CD14-positive monocyte (primary cell): ENCODE data around the gene RAPGEF5. TPM values are rescaled to one million over a fixed set of nuclear protein-coding genes. Genes with fewer than 3 reads are reported as not detected.

Experiments
- DNase-seq, 3 donors: peaks; one replicate each; pipeline ENCODE4 v3.0.0-alpha.2; 2011 to 2022
- H2AFZ ChIP-seq: 2 replicates; pipeline ENCODE4 v1.6.0; 2012; ENCODE audit warnings: mild to moderate bottlenecking, low read depth, low read length, inconsistent platforms; ENCODE audit not compliant: insufficient read depth, poor library complexity, severe bottlenecking
- H3K27ac ChIP-seq, 2 donors: 1 replicate in 1 of 2; 2 replicates in 1 of 2; pipeline ENCODE4 v1.5.1; 2012 to 2013; ENCODE audit warnings: low read length in 2 of 2, control low read depth in 1 of 2, inconsistent platforms in 1 of 2, low read depth in 1 of 2, mild to moderate bottlenecking in 1 of 2
- H3K27me3 ChIP-seq, 2 donors: one replicate each; pipeline versions ENCODE4 v1.6.0 to v1.6.1; 2011 to 2013; ENCODE audit warnings: low read length in 2 of 2; ENCODE audit not compliant: control insufficient read depth in 2 of 2, insufficient read depth in 2 of 2
- H3K36me3 ChIP-seq, 2 donors: replicated peaks in 1 of 2; 1 replicate in 1 of 2; 2 replicates in 1 of 2; pipeline versions ENCODE4 v1.5.1 to v1.6.1; 2012 to 2013; ENCODE audit warnings: low read length in 2 of 2, control low read depth in 1 of 2, inconsistent platforms in 1 of 2, mild to moderate bottlenecking in 1 of 2; ENCODE audit not compliant: insufficient read depth in 2 of 2, control insufficient read depth in 1 of 2
- H3K4me1 ChIP-seq, 2 donors: 1 replicate in 1 of 2; 2 replicates in 1 of 2; pipeline versions ENCODE4 v1.5.1 to v1.6.1; 2012 to 2013; ENCODE audit warnings: low read length in 2 of 2, control low read depth in 1 of 2, inconsistent platforms in 1 of 2, mild to moderate bottlenecking in 1 of 2, moderate library complexity in 1 of 2; ENCODE audit not compliant: insufficient read depth in 2 of 2, control insufficient read depth in 1 of 2
- H3K4me2 ChIP-seq: replicated peaks from 2 replicates; pipeline ENCODE3; 2012; ENCODE audit warnings: low read length, moderate library complexity, mild to moderate bottlenecking; ENCODE audit not compliant: poor library complexity, severe bottlenecking; ENCODE audit errors: extremely low read depth
- H3K4me3 ChIP-seq, 3 experiments: fragments of 200-600 bp in 1 of 3; sonication (generic) in 1 of 3; replicated peaks in 1 of 3; 1 replicate in 2 of 3; 2 replicates in 1 of 3; pipeline ENCODE4 v1.5.1; 2011 to 2013; ENCODE audit warnings: low read length in 3 of 3, mild to moderate bottlenecking in 3 of 3, control low read depth in 2 of 3, low read depth in 2 of 3, inconsistent platforms in 1 of 3, moderate library complexity in 1 of 3
- H3K79me2 ChIP-seq: 2 replicates; pipeline ENCODE4 v1.6.0; 2012; ENCODE audit warnings: mild to moderate bottlenecking, control low read depth, inconsistent platforms, low read length, moderate library complexity; ENCODE audit not compliant: insufficient read depth
- H3K9ac ChIP-seq: 2 replicates; pipeline ENCODE4 v1.6.0; 2017; ENCODE audit warnings: low read length, mild to moderate bottlenecking; ENCODE audit not compliant: insufficient read depth, poor library complexity, severe bottlenecking
- H3K9me3 ChIP-seq, 2 donors: replicated peaks in 1 of 2; 1 replicate in 1 of 2; 2 replicates in 1 of 2; pipeline versions ENCODE4 v1.5.1 to v1.6.1; 2012 to 2013; ENCODE audit warnings: low read length in 2 of 2, control low read depth in 1 of 2; ENCODE audit not compliant: control insufficient read depth in 1 of 2, insufficient read depth in 1 of 2
- H4K20me1 ChIP-seq: 2 replicates; pipeline ENCODE4 v1.6.0; 2012; ENCODE audit warnings: mild to moderate bottlenecking, low read length, control low read depth, moderate library complexity; ENCODE audit not compliant: insufficient read depth
- H3K27ac Mint-ChIP-seq, 7 donors: one replicate each; pipeline ENCODE4 v1.8.0; 2020; ENCODE audit warnings: mild to moderate bottlenecking in 7 of 7, mixed read lengths in 7 of 7, moderate library complexity in 6 of 7, inconsistent platforms in 2 of 7
- H3K27me3 Mint-ChIP-seq, 3 donors: one replicate each; pipeline ENCODE4 v1.8.0; 2021 to 2022; ENCODE audit warnings: low read depth in 3 of 3, mild to moderate bottlenecking in 3 of 3, mixed read lengths in 3 of 3, moderate library complexity in 3 of 3, inconsistent platforms in 1 of 3
- H3K36me3 Mint-ChIP-seq, 2 donors: one replicate each; pipeline ENCODE4 v1.8.0; 2020; ENCODE audit warnings: mixed read lengths in 2 of 2, inconsistent platforms in 1 of 2, mild to moderate bottlenecking in 1 of 2
- H3K4me1 Mint-ChIP-seq: one replicate; pipeline ENCODE4 v1.8.0; 2020; ENCODE audit warnings: mild to moderate bottlenecking, mixed read lengths
- H3K4me3 Mint-ChIP-seq, 2 donors: one replicate each; pipeline ENCODE4 v1.8.0; 2020; ENCODE audit warnings: mild to moderate bottlenecking in 2 of 2, mixed read lengths in 2 of 2, moderate library complexity in 1 of 2
- H3K9me3 Mint-ChIP-seq, 7 donors: one replicate each; pipeline ENCODE4 v1.8.0; 2020 to 2022; ENCODE audit warnings: mixed read lengths in 7 of 7, mild to moderate bottlenecking in 6 of 7, moderate library complexity in 6 of 7, inconsistent platforms in 2 of 7
- CTCF ChIP-seq: fragments of 200-600 bp; IDR thresholded peaks from one replicate; pipeline ENCODE4 v1.8.0; 2022; ENCODE audit warnings: antibody characterized with exemption, mild to moderate bottlenecking
- WGBS: methylation state at CpG from one replicate; pipeline ENCODE4 v1.1.5; 2013; ENCODE audit warnings: missing lambda C conversion rate; ENCODE audit not compliant: insufficient coverage; 5-methylcytosine and 5-hydroxymethylcytosine counted together
- intact Hi-C, 2 donors: fragments of 100-400 bp; cut with micrococcal nuclease; formaldehyde crosslinking; loops; one replicate each; pipeline versions ENCODE4 v1.15.0 to v1.15.1; 2023
- polyA plus RNA-seq, 3 donors: library from polyadenylated mRNA; depleted of rRNA in 1 of 3; unstranded in 2 of 3; stranded (reverse) in 1 of 3; fragments of 300-500 nt in 2 of 3; fragments of >200 nt in 1 of 3; fragmentation: Illumina TruSeq in 2 of 3; gene quantifications; 1 replicate in 2 of 3; 2 replicates in 1 of 3; pipeline ENCODE4 v1.2.3, GENCODE V29; 2012 to 2021

The RAPGEF5 gene
- polyA plus RNA-seq, 3 donors = not detected

GRCh38 chr7:22207724-22208225, 149.2 kb downstream of the RAPGEF5 start:
- Histone ChIP-seq H3K79me2 (no peaks in the 10 kb centered on the region), H3K27ac (no peak overlapping the region), H3K27me3 (no peaks in the 10 kb centered on the region), H2AFZ (no peak overlapping the region), H3K9me3 (no peaks in the 10 kb centered on the region), H4K20me1 (no peaks in the 10 kb centered on the region), H3K36me3 (no peaks in the 10 kb centered on the region), H3K4me3 (no peak overlapping the region), H3K4me1 (no peaks in the 10 kb centered on the region), H3K4me2 (no peak overlapping the region), H3K9ac (no peak overlapping the region)
- no peak for TF ChIP-seq CTCF
- no peak for DNase-seq
- H3K36me3 Mint-ChIP-seq = no peaks in the 10 kb centered on the region
- H3K27me3 Mint-ChIP-seq = peaks cover 0 to 3% (median 0%) of the 10 kb centered on the region in 3 donors
- H3K27ac Mint-ChIP-seq = no peak overlapping the region
- WGBS = no CpG with 5 or more reads among the region's 1 CpG
- intact Hi-C loops = no loop called here
- no peaks in the 10 kb centered on the region for H3K4me1 Mint-ChIP-seq
- H3K9me3 Mint-ChIP-seq = no peaks in the 10 kb centered on the region
- no peak overlapping the region for H3K4me3 Mint-ChIP-seq

- H3K9me3 ChIP-seq = no peaks in the 10 kb centered on the region
- no peaks in the 10 kb centered on the region for H3K27me3 ChIP-seq
- H2AFZ ChIP-seq = no peak overlapping the region
- no peak overlapping the region for H3K9ac ChIP-seq
- H3K79me2 ChIP-seq = no peaks in the 10 kb centered on the region
- intact Hi-C loops = no loop called here
- TF ChIP-seq CTCF = no peak
- Mint-ChIP-seq H3K4me1 (no peaks in the 10 kb centered on the region), H3K9me3 (peaks cover 0 to 2% (median 0%) of the 10 kb centered on the region in 7 donors), H3K4me3 (no peak overlapping the region), H3K36me3 (no peaks in the 10 kb centered on the region), H3K27ac (no peak overlapping the region), H3K27me3 (peaks cover 0 to 2% (median 0%) of the 10 kb centered on the region in 3 donors)
- H3K4me2 ChIP-seq = no peak overlapping the region
- no peaks in the 10 kb centered on the region for H3K36me3 ChIP-seq
- H4K20me1 ChIP-seq = no peaks in the 10 kb centered on the region
- DNase-seq = no peak
- no peak overlapping the region for H3K4me3 ChIP-seq
- H3K4me1 ChIP-seq = no peaks in the 10 kb centered on the region
- no peak overlapping the region for H3K27ac ChIP-seq
Observed at GRCh38 chr7:22205631-22206030, 151.3 kb downstream of the RAPGEF5 start.
